NCI-H774 (cell line): ENCODE data around the gene NUP214.
"Not testable (repeated sequence)": the region's sequence is repeated elsewhere in the genome, so short reads cannot be mapped to it uniquely, and the experiment has no call there.

Source experiments
- DNase-seq: peaks from one replicate; lab custom pipeline; 2025; lab: John Stamatoyannopoulos, UW

The NUP214 gene

DNA sequence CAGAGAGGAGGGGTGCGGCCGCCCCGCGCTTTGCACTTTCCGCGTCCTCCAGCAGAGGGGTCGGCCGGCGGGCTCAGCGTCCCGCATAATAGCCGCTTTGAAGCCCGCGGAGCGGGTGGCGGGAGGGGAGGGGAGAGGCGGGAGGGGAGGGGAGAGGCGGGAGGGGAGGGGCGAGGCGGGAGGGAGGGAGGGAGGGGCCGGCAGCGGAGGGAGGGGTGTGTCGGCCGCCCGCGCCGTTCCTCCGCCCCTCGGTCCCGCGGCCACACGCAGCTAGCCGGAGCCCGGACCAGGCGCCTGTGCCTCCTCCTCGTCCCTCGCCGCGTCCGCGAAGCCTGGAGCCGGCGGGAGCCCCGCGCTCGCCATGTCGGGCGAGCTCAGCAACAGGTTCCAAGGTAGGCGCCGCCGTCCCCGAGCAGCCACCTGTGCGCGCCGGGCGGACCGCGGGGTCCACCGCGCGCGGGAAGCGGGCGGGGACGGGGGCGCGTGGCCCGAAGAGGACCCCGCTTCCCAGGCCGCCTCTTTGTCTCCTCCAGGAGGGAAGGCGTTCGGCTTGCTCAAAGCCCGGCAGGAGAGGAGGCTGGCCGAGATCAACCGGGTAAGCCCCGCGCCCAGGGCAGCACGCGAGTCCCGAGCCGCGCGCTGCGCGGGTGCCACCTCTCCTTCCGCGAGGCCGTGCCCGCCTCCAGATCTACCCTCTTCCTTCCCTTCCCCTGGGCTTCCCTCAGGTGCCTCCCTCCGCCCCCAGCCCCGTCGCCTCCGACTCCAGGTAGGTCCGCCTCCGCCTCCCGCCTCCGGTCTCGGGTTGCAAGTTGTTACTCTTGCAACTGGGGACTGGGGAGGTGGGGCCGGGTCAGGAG, 28.9 kb upstream of the NUP214 start, which contains the start of gene AIF1L:
Gene AIF1L, plus strand, starts transcription at position 263 of the 857 bp plus-strand sequence. Its CDS starts 99 bp downstream, at position 362.
- DNase-seq, result no peak

DNA sequence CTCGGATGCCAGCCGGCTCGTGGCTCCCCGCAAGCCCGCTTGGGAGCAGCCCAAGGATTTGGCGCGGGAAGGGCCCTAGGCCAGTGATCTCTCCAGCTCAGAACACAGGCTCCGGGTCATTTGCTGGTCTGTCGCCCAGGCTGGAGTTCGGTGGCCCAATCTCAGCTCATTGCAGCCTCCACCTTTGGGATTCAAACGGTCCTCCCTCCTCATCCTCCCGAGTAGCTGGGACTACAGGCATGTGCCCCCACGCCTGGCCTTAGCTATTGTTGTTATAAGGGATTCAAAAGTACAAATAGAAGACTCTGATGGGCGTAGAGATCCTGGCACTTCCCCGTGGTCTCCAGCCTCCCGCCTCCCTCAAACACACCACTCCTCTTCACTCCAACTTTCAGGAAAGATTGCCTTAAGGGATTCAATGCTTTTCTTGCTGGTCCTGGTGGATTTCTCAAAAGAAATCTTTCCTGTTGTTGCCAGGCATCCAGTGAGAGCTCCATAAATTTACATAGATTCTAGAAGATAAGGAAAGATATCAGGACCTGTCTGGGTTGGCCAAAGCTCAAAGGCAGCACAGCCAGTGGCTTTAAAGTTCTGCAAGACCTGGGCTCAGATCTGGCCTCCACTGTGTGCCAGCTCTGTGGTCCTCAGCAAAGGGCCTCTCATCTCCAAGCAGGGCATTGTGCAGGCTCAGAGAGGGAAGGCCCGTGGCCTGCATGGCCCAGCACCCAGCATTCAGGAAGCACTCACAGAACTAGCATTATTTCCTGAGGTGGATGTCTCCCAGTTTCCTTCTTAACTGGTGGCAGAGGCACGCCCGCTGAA, 28.0 kb upstream of the NUP214 start:
- DNase-seq, result no peak

DNA sequence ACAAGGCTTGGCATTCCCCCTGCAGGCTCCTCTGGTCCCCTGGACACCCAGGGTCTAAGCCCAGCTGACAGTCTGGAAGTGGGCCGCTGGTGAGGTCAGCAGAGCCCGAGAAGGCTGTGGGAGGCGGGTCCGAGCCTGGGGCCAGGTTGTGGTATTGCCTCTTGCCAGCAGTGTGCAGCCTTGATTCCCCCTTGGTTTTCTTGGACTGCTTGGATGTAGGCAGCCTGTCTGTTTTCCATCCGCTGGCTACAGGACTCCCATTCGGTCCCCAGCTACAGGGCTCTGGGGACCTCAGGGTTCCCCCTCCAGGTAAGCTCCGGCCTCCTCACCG, 27.5 kb upstream of the NUP214 start:
- no peak for DNase-seq

DNA sequence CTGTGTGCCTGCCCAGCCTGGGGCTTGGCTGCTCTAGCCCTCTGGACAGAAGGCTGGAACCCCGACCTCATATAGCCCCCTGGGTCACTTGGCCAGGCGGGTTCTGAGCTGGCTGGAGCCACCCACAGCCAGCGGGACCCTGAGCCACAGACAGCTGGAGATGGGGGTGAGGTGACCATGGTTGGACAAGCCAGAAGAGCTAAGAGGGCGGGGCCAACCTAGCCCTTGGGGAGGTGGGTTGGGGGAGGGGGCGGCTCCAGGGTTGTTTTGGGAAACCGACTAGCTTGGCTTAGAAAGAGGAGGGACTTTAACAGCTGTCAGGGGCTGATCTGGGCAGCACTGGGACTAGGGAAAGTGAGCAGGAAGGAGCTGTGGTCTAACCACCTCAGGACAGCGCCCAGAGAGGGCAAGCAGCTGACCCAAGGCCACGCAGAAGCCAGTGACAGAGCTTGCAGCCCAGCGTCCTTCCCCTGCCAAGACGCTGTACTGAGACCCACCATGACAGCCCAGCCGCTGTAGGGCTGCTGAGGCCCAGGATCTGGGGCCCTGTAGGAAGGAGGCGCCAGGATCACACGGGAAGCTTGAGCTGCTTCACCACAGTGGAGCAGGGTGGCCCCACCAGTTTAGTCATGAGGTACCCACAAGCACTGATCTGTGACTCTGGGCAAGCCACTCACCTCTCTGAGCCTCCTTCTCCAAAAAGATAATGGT, 26.8 kb upstream of the NUP214 start:
- DNase-seq, result no peak

DNA sequence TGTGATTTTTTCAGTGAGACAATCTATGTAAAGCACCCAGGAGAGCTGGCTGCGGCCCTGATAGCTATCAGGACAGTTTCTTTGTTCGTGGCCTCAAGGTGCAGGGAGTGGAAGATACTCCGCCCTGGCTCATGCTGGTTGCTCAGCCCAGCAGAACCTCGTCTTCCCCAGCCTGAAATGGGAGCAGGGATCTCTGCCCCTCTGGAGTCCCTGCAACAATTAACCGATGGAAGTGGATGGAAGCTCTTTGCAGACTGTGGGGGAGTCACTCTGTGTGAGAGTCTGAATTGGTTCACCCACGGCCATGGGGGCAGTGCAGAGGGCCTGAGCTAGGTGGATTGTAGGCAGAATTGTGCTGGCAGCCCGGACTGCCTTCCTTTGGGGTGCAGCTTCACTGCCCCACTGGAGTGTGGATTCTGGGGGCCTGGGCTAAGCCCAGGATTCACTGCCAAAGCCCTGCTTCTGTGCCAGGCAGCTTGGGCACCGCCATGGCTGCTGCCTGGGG, 26.2 kb upstream of the NUP214 start:
- no peak for DNase-seq

DNA sequence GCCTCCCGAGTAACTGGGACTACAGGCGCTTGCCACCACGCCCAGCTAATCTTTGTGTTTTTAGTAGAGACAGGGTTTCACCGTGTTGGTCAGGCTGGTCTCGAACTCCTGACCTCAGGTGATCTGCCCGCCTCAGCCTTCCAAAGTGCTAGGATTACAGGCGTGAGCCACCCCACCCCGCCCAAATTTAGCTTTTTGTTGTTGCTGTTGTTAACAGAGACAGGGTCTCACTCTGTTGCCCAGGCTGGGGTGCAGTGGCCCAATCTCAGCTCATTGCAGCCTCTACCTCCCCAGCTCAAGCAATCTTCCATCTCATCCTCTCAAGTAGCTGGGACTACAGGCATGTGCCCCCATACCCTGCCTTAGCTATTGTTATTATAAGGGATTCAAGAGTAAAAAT, 25.5 kb upstream of the NUP214 start:
- DNase-seq, result not testable (repeated sequence)

DNA sequence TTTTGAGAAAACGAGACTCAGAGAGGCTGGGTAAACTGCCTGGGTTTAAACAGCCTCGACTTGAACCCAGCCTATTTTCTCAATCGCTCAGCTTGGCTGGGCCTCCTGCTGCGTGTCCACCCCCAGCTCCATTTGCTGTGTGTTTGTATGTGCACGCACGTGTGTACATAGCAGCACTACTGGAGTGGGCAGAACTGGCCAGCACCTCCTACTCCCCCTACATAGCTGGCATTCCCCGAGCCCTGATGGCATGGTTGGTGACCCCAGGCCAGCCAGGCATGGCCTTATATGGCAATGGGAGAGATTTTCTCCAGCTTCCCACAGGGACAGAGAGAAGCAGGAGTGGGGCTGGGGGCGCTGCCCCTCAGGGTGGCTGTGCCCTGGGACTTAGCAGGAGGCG, 24.9 kb upstream of the NUP214 start:
- DNase-seq, result no peak

DNA sequence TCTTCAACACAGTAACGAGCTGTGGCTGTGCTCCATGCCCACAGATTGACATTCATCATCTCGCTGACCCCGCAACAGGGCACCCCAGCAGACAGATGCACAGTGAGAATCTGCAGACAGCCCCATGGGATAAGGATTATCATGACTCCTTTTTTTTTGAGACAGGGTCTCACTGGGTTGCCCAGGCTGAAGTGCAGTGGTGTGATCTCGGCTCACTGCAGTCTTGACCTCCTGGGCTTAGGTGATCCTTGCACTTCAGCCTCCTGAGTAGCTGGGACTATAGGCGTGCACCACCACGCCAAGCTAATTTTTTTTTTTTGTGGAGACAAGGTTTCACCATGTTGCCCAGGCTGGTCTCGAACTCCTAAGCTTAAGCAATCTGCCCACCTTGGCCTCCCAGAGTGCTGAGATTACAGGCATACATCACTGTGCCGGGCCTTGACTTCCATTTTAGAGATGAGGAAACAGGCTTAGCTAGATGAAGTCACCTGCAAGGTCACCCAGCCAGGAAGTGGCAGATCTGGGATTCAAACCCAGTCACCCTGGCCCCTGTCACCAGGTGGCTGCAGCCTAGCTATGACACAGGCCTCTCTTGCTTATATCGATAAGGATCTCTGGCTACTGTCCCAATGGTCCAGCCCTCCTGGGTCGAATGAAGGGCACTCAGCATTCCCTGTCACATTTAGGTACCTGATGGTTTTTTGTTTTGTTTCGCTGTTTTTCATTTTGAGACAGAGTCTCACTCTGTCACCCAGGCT, 24.0 kb upstream of the NUP214 start:
- DNase-seq, result no peak

DNA sequence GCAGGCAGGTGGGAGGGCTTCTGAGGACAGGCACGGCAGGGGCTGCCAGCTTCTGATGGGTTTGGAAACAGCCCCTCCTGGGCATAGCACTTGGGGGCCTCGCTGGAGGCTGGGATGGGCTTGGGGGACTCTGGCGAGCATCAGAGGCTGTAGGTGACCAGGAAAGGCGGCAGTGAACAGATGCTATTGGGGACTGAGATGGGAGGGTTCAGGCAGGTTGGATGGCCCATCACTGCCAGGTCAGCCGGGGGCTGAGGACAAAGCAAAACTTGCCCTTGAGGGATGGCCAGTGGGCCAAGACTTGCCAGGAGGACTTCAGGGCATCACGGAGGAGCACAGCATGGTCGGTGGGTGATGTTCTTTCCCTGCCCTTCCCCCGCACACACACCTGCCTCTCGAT, 22.4 kb upstream of the NUP214 start:
- DNase-seq, result no peak

DNA sequence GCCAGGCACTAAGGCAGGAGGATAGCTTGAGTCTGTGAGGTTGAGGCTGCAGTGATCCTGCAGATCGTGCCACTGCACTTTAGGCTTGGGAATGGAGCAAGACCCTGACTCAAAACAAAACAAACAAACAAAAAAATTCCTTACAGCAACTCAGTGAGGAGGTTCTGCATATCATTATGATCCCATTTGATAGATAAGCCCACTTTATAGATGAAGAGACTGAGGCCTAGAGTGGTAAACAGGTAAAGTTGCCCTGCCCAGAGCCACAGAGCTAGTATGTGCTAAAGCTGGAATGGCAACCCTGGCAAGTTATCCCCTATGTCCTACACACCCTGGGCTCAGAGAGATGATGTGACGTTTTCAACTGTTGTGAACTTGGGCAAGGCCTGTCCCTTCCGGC, 21.9 kb upstream of the NUP214 start:
- no peak for DNase-seq

DNA sequence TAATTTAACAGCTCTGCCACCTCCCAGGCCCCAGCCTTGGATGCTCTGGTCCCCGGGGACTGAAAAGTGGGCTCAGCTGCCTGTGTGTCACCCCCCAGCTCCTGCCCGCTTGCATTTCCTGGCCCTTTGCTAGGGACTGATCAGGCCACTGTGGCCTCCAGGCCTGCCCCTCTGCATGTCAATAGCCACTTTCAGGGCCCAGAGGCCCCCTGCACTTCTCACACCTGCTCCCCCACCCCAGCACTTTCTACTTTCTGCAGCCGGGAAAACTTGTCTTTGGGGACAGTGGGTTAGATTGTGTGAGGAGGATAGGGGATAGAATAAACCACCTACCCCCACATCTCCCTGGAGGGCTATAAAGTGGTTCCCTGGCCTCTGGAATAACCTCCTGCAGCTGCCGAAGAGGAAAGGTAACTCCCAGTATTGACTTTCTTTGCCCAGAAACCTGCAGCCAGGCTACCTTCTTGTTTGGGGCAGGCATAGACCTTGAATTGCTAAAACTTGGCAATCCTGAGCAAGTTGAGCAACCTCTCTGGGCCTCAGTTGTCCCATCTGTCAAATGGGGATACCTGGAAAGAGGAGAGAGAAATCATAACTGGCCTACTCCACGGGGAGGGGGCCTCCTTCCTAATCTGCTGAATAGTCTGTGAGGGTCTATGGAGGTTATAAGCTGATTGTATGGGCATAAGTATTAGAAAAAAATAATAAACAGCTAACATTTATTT, 21.2 kb upstream of the NUP214 start:
- no peak for DNase-seq

DNA sequence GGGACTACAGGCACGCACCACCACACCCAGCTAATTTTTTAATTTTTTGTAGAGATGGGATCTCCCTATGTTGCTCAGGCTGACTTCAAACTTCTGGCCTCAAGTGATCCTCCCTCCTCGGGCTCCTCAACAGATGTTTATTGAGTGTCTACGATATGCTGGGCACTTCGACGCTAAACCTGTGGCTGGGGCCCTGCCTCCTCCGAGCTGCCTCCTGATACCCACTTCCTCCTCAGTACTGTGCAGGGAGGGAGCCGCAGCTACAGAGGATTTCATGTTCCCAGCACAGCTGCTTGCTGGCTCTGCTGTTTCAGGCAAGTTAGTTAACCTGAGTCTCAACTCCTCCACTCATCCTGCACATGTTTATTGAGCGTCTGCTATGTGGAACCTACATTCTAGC, 19.4 kb upstream of the NUP214 start:
- no peak for DNase-seq

DNA sequence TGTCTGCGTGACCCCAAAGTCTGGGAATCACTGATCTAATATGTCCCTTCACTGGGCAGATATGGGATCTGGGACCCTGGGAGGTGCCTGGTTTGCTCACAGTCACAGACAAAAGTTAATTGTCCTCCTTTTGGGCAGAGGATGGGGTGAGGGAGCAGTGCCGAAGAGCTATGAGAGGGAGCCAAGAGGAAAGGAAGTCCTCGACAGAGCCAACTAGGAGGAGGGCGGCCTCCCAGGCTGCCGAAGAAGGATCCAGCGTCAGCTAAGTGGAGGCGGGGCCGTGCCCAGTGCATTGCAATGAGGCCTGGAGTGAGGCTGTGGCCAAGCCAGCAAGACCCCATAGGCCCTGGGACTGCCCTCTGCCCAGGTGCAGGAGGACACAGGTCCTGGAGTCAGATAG, 17.6 kb upstream of the NUP214 start:
- no peak for DNase-seq

DNA sequence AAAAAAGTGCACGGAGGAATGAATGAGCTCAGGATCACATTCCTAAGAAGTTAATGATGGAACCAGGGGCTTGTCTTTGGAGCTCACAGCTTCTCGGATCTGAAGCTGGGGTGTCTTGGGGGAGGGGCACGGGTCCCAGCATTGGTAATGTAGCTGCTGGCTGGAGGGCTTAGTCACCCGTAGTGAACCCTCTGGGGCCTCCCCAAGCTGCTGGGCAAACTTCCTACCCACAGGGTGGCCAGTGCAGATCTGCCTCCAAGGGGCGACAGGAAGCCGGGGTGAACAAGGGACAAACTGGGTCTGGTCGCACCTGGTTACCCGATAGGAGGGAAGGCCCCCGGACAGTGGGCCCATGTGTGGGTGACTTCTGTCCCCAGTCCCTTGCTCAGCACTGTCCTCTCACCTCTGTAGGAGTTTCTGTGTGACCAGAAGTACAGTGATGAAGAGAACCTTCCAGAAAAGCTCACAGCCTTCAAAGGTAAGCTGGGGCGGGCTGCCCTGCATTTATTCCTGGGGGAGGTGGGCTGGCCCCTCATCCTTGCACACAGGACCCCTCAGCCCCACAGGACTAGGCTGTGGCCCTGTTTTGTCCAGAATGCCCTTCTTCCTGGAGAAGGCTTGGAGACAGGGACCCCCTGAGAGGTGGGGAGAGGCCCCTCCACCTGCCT, 14.1 kb upstream of the NUP214 start:
- DNase-seq, result no peak

DNA sequence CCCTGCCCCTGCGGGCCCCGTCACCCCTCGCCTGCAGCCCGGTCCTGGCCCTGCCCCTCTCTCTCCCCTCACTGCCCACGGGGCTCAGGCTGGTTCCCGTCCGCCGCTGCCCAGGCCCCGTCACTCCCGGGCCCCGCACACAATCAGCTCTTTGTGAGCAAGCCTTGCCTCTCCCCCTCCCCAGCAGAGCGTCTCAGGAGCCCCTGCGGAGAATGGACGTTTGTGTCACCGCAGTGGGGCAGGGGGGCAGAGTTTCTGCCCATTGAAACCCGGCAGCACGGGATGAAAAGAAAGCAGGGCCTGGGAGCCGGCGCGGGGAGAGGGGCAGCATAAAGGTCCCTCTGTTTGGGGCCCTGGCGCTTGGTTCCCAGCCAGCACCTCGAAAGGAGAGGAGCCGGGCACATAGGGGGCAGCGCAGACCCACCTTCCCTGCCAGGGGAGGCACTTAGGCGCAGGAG, 13.5 kb upstream of the NUP214 start:
- no peak for DNase-seq

DNA sequence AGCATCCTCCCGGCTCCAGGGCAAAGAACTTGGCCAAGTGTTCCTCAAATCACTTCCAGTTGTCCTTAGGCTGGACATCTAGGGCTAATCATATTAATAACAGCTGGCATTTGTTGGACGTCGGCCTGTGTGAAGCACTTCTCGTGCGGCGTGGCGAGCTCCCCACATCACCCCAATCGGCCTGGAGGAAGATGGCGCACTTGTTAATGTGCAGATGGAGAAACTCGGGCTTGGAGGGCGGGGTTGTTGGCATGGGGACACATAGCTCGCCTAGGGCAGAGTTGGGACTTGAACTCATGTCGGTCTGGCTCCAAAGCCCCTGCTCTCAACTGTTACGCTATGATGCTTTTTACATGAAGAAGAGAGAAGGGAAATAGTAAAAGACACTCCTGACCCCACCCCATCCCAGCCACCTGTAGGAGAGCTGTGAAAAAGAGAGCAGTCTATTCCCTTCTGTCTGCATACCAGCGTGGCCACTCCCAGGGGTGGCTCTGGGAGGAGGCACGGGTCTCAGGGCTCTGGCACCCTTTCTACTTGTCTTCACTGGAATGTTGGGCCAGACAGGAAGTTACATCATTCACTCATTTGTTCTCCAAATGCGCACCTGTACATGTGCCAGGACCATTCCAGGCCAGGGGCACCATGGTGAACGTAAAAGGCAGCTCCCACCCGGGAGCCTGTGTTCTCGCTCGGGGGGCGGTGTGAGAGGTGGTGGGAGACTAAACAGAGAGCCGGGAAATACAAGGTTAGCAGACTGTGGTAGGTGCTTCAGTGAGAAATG, 12.8 kb upstream of the NUP214 start:
- no peak for DNase-seq

DNA sequence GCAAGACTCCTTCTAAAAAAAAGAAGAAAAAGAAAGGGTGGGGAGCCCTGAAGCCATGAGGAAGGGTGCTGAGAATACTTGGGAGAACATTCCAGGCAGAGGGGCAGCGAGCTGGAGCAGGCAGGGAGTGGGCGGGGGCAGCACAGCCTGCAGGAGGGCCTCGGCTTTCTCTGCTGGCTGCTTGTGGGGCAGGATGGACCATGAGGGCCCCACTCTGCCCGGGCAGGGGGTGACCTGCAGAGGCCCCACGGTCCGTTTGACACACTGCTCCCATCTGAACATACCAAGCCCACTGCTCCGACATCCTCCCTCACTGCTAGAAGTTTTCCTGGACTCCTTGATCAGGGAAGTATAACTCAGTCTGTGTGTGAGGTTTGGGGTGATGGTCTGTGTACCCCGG, 11.7 kb upstream of the NUP214 start:
- no peak for DNase-seq

DNA sequence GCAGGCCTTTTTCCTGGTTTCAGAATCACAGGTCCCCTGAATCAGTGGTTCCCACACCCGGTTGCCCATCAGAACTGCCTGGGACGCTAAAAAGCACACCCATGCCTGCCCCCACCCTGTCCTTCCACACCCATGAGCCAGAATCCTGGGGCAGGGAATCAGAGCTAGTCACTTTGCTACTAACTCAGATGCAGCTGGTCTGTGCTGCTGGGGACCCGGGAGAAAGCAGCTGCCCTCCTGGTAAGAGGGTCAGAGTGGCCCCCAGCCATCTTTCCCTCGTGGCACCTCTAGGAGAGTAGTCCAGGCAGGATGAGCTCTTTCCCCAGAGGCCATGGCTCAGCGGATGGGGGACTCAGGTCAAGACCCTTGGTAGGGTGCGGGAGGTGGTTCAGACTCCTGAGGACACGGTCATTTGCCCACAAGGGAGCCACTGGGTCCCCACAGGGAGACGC, 11.3 kb upstream of the NUP214 start:
- DNase-seq, result no peak

DNA sequence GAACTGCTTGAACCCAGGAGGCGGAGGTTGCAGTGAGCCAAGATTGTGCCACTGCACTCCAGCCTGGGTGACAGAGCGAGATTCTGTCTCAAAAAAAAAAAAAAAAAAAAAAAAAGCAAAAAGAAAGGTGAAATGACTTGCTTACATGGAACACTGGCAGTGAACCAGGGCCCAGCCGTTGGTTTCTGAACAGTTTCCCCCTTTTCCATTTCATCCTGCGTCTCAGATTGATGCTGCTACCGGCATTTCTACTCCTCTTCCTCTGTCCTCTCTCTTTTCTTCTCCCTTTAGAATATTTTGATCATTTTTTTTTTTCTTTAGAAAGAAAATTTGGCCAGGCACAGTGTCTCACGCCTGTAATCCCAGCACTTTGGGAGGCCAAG, 10.0 kb upstream of the NUP214 start:
- not testable (repeated sequence) for DNase-seq
